NCI-H460 (cell line): ENCODE data around the gene DMGDH. TPM values are rescaled to one million over a fixed set of nuclear protein-coding genes. Genes with fewer than 3 reads are reported as not detected.

ENCODE experiments used
- DNase-seq: peaks from one replicate; pipeline ENCODE4 v3.0.0-alpha.2; 2016; ENCODE audit warnings: low read depth; ENCODE audit errors: extremely low read depth
- polyA plus RNA-seq: library from polyadenylated mRNA; depleted of rRNA; stranded (reverse); fragments of >200 nt; gene quantifications from 2 replicates; pipeline ENCODE4 v1.2.3, GENCODE V29; 2014; cell fraction: nucleus; rRNA removed
- total RNA-seq: library from RNA; depleted of rRNA; stranded (reverse); fragments of >200 nt; shearing (Covaris generic); gene quantifications from 2 replicates; pipeline ENCODE4 v1.2.3, GENCODE V29; 2014; rRNA removed

Gene DMGDH
- 0.20 TPM in 1 of 2 replicates, not detected in the other for total RNA-seq
- not detected in 2 replicates for polyA plus RNA-seq

- DNase-seq = no peak
These were observed at the start of gene DMGDH, which contains the start of gene BHMT2 for GRCh38 chr5:79069488-79070349. TSS of gene DMGDH (minus strand) at chr5:79069674. CDS start at chr5:79069620, 54 bp downstream. TSS of gene BHMT2 (plus strand) at chr5:79069767. CDS start at chr5:79069783, 16 bp downstream.

- no peak for DNase-seq
These were observed 43.2 kb upstream of the DMGDH start for GRCh38 chr5:79112703-79113058.

GRCh38 chr5:79111960-79112702 is 42.7 kb upstream of the DMGDH start:
- DNase-seq = no peak

GRCh38 chr5:79111387-79111959 is 42.0 kb upstream of the DMGDH start, which contains the start of gene BHMT:
TSS of gene BHMT (plus strand) at chr5:79111809. CDS start at chr5:79111886, 77 bp downstream.
- no peak for DNase-seq

- DNase-seq = peak; percentile 22
These were observed 40.3 kb upstream of the DMGDH start for GRCh38 chr5:79109527-79110492.

GRCh38 chr5:79108792-79109191 is 39.3 kb upstream of the DMGDH start:
- DNase-seq = no peak

GRCh38 chr5:79108086-79108485 is 38.6 kb upstream of the DMGDH start:
- no peak for DNase-seq

- DNase-seq = no peak
These were observed 37.7 kb upstream of the DMGDH start for GRCh38 chr5:79107020-79107796.

- DNase-seq = no peak
These were observed 36.4 kb upstream of the DMGDH start for GRCh38 chr5:79105868-79106267.

GRCh38 chr5:79093762-79094161 is 24.3 kb upstream of the DMGDH start:
- no peak for DNase-seq

GRCh38 chr5:79091064-79091463 is 21.6 kb upstream of the DMGDH start:
- DNase-seq = no peak

- DNase-seq = no peak
These were observed 19.0 kb upstream of the DMGDH start for GRCh38 chr5:79088507-79088906.

- no peak for DNase-seq
These were observed 16.6 kb upstream of the DMGDH start for GRCh38 chr5:79086116-79086515.

- DNase-seq = no peak
These were observed 12.3 kb upstream of the DMGDH start for GRCh38 chr5:79081779-79082178.

GRCh38 chr5:79080804-79081203 is 11.3 kb upstream of the DMGDH start:
- DNase-seq = no peak

GRCh38 chr5:79077680-79078365 is 8.3 kb upstream of the DMGDH start:
- no peak for DNase-seq

GRCh38 chr5:79076819-79077218 is 7.3 kb upstream of the DMGDH start:
- DNase-seq = no peak

- no peak for DNase-seq
These were observed 6.4 kb upstream of the DMGDH start for GRCh38 chr5:79075646-79076426.
